ENCODE measurements around the gene MEGF11. TPM values are rescaled to one million over a fixed set of nuclear protein-coding genes. Genes with fewer than 3 reads are reported as not detected.

The MEGF11 gene
- total RNA-seq, 1 experiment from 2014 or later: not detected

DNA sequence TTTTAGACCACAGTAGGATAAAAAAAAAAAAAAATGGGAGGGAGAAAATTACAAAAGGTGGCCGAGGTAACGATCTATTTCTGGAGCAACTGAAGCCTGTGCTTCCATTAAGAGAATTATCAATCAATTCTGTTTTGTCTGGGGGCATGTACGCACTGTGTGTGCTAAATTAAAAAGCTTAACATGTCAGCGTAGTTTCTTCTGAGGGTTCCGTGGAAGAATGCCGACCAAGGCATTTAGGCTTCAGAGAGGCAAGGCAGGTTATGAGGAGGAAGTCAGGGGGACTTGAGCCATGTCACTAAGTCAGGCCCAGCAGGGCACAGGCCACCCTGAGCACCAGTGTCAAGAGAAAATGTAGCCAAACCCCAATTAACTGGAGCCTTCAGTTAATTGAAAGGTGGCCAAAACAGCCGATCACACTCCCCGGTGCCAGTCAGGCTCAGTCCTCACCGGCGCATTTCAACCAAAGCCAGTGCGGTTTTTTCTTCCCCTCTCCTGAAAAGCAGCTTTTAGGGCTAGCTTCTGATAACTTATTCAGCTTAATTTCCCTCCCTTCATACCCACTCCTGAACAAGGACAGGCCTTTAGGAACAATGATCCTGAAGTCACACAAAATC, 113.9 kb downstream of the MEGF11 start:
- Histone ChIP-seq H3K4me2 (no peak overlapping the region), H3K36me3 (ENCODE audit: low read depth) (no peaks in the 10 kb centered on the region), H3F3A (ENCODE audit: insufficient read depth, low read depth) (no peaks in the 10 kb centered on the region), H3K9me2 (ENCODE audit: insufficient read depth) (no peaks in the 10 kb centered on the region), H3K4me3 (no peak overlapping the region), H3K79me2 (ENCODE audit: low read depth) (no peaks in the 10 kb centered on the region), H3K9me3 (ENCODE audit: insufficient read depth, low read depth) (no peaks in the 10 kb centered on the region), H3K4me1 (replicated peaks; ENCODE audit: insufficient read depth) (no peaks in the 10 kb centered on the region), H4K20me1 (ENCODE audit: insufficient read depth) (no peaks in the 10 kb centered on the region), H2AFZ (no peak overlapping the region), H3K27me3 (ENCODE audit: insufficient read depth, low read depth) (peaks cover 14% of the 10 kb centered on the region), H3K27ac (no peak overlapping the region)
- DNase-seq: no peak
- BruUV-seq (replicated peaks): no TSS peak
- intact Hi-C loops (cut with micrococcal nuclease; ENCODE audit: unreplicated experiment): no loop called here
- TF ChIP-seq EZH2 (IDR thresholded peaks at IDR 0.05; ENCODE audit: low read depth): no peak
- TF ChIP-seq, protein P1, sequence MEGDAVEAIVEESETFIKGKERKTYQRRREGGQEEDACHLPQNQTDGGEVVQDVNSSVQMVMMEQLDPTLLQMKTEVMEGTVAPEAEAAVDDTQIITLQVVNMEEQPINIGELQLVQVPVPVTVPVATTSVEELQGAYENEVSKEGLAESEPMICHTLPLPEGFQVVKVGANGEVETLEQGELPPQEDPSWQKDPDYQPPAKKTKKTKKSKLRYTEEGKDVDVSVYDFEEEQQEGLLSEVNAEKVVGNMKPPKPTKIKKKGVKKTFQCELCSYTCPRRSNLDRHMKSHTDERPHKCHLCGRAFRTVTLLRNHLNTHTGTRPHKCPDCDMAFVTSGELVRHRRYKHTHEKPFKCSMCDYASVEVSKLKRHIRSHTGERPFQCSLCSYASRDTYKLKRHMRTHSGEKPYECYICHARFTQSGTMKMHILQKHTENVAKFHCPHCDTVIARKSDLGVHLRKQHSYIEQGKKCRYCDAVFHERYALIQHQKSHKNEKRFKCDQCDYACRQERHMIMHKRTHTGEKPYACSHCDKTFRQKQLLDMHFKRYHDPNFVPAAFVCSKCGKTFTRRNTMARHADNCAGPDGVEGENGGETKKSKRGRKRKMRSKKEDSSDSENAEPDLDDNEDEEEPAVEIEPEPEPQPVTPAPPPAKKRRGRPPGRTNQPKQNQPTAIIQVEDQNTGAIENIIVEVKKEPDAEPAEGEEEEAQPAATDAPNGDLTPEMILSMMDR (conservative IDR thresholded peaks at IDR 0.05): no peak
- CTCF ChIA-PET: no interaction called here
- POLR2A ChIA-PET (ENCODE audit: unreplicated experiment): no interaction called here

DNA sequence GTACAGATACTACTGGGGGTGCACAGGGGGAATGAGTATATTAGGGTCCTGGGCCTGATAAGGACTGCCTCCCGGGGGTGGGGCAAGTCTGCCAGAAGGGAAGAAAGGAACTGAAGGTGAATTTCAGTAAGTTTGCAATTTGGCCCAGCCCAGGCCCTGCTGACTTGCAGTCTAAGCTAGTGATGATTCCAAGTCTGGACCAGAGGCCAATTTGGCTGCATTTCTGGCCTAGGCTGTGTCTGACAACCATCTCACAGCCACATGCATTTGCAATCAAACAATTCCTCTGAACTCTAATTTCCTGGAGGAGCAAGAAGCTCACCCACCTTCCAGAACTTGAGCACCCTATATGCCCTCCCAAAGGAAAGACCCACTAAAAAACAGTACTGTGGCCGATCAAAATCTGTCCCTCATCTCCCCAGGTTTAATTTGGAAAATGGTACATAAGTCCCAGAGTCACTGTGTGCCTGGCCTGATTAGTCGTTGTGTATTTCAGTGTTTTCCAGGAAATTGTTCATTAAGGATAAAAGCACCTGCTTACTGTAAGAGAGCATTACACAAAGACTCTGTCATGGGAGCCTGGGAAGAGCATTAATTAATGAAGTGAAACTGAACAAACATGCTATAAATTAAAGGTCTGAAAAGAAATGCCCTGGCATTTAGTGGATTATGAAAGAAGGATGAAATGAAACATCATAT, 114.5 kb downstream of the MEGF11 start:
- peaks cover 14% of the 10 kb centered on the region for H3K27me3 ChIP-seq (ENCODE audit: insufficient read depth, low read depth)
- no peak for TF ChIP-seq EZH2 (IDR thresholded peaks at IDR 0.05; ENCODE audit: low read depth)
- TF ChIP-seq, protein P1 (conservative IDR thresholded peaks at IDR 0.05): no peak
- no peaks in the 10 kb centered on the region for H3K36me3 ChIP-seq (ENCODE audit: low read depth)
- no peak overlapping the region for H3K4me3 ChIP-seq
- no peak overlapping the region for H3K27ac ChIP-seq
- ChIA-PET CTCF (no interaction called here), POLR2A (ENCODE audit: unreplicated experiment) (no interaction called here)
- H3K4me2 ChIP-seq: no peak overlapping the region
- intact Hi-C loops (cut with micrococcal nuclease; ENCODE audit: unreplicated experiment): no loop called here
- no peaks in the 10 kb centered on the region for H3F3A ChIP-seq (ENCODE audit: insufficient read depth, low read depth)
- no peaks in the 10 kb centered on the region for H4K20me1 ChIP-seq (ENCODE audit: insufficient read depth)
- no TSS peak for BruUV-seq (replicated peaks)
- H3K4me1 ChIP-seq (replicated peaks; ENCODE audit: insufficient read depth): no peaks in the 10 kb centered on the region
- H3K79me2 ChIP-seq (ENCODE audit: low read depth): no peaks in the 10 kb centered on the region
- no peaks in the 10 kb centered on the region for H3K9me2 ChIP-seq (ENCODE audit: insufficient read depth)
- H2AFZ ChIP-seq: no peak overlapping the region
- DNase-seq: no peak
- no peaks in the 10 kb centered on the region for H3K9me3 ChIP-seq (ENCODE audit: insufficient read depth, low read depth)

DNA sequence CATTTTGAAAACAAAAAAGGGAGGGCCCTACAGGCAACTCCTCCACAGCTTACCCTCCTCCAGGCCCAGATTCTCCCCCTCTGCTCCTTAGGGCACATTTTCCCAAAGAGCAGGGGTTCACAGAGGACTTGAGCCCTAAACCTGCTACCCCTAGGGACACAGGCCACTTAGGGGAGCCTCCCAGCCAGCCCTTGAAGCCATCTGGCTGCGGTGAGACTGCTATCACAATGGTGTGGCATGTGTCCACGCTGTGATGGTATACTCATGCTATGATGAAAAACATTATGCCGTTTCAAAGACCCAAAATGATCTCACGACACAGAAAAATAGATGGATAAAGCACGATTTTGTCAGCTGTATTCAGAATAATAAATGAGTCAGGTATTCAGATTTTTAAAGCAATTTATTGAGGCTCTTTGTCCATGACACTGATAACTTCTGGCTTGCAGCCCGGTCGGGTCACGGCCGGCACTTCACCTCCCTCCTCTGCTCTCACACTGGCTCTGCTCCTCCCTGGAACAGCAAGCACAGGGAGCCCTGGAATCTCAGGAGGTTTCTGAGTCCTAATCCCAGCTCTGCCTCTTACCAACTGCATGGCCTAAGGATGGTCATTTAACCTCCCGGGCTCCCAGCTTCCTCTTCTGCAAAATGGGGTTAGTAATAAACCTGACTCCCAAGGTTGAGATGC, 115.3 kb downstream of the MEGF11 start:
- TF ChIP-seq, protein P1 (conservative IDR thresholded peaks at IDR 0.05): no peak
- no peak for TF ChIP-seq EZH2 (IDR thresholded peaks at IDR 0.05; ENCODE audit: low read depth)
- H3K36me3 ChIP-seq (ENCODE audit: low read depth): no peaks in the 10 kb centered on the region
- H3K4me3 ChIP-seq: no peak overlapping the region
- H3K27ac ChIP-seq: no peak overlapping the region
- no peak for DNase-seq
- no peaks in the 10 kb centered on the region for H3K9me2 ChIP-seq (ENCODE audit: insufficient read depth)
- no peaks in the 10 kb centered on the region for H3F3A ChIP-seq (ENCODE audit: insufficient read depth, low read depth)
- H3K79me2 ChIP-seq (ENCODE audit: low read depth): no peaks in the 10 kb centered on the region
- no peaks in the 10 kb centered on the region for H4K20me1 ChIP-seq (ENCODE audit: insufficient read depth)
- no peak overlapping the region for H3K4me2 ChIP-seq
- no peak overlapping the region for H2AFZ ChIP-seq
- intact Hi-C loops (cut with micrococcal nuclease; ENCODE audit: unreplicated experiment): no loop called here
- ChIA-PET CTCF (no interaction called here), POLR2A (ENCODE audit: unreplicated experiment) (interaction anchor here (0.6 kb wide), 1 partner anchor 564 kb away, joined by 6 read pairs; the partner anchor contains the start of gene SMAD6)
- no peaks in the 10 kb centered on the region for H3K4me1 ChIP-seq (replicated peaks; ENCODE audit: insufficient read depth)
- BruUV-seq (replicated peaks): no TSS peak
- H3K9me3 ChIP-seq (ENCODE audit: insufficient read depth, low read depth): no peaks in the 10 kb centered on the region
- peaks cover 14% of the 10 kb centered on the region for H3K27me3 ChIP-seq (ENCODE audit: insufficient read depth, low read depth)
